ENCODE results near the gene FERMT3.

GRCh38 chr11:64186492-64187165 lies 19.9 kb upstream of the FERMT3 start:
- TF ChIP-seq, protein P1, sequence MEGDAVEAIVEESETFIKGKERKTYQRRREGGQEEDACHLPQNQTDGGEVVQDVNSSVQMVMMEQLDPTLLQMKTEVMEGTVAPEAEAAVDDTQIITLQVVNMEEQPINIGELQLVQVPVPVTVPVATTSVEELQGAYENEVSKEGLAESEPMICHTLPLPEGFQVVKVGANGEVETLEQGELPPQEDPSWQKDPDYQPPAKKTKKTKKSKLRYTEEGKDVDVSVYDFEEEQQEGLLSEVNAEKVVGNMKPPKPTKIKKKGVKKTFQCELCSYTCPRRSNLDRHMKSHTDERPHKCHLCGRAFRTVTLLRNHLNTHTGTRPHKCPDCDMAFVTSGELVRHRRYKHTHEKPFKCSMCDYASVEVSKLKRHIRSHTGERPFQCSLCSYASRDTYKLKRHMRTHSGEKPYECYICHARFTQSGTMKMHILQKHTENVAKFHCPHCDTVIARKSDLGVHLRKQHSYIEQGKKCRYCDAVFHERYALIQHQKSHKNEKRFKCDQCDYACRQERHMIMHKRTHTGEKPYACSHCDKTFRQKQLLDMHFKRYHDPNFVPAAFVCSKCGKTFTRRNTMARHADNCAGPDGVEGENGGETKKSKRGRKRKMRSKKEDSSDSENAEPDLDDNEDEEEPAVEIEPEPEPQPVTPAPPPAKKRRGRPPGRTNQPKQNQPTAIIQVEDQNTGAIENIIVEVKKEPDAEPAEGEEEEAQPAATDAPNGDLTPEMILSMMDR (IDR thresholded peaks at IDR 0.05; ENCODE audit: low read length), result no peak
- TF ChIP-seq EZH2 (optimal IDR thresholded peaks at IDR 0.05; ENCODE audit: low read depth, low read length), result no peak

Measured in MM.1S (cell line).